ENCODE measurements around the gene AK3. TPM values are rescaled to one million over a fixed set of nuclear protein-coding genes. Genes with fewer than 3 reads are reported as not detected.
A peak's percentile ranks its signal among the peaks of the same experiment; 100 is the strongest.

The AK3 gene
- total RNA-seq, 1 experiment from 2014 or later, result 41.5 TPM

DNA sequence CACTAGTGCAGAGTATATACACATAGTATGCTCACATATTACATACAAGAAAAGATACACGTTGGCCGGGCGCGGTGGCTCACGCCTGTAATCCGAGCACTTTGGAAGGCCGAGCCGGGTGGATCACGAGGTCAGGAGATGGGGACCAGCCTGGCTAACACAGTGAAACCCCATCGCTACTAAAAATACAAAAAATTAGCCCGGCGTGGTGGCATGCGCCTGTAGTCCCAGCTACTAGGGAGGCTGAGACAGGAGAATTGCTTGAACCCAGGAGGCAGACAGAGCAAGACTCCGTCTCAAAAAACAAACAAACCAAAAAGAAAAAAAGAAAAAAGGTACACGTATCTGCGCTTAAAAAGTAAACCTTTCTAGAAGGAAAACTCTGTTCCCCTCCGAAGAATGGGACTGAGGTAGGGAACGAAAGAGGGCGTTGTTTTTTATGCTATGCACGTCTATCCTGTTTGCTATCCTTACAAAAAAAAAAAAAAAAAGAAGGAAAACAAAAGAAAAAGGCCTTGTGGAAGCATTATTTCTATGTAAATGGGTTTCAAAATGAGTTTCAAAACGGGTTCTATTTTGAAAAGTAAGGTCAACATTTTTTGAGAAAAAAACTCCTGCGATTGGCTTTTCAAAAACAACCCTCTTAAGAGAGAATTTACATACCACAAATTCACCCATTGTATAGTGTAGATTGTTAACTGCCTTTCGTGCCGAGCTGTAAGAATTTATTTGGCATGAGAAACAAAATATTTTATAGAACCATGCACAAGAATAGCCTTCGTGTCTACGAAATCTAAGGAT lies 1.2 kb downstream of the AK3 start:
- H3K9ac ChIP-seq (ENCODE audit: extremely low read depth, insufficient read length, low read length), result peak overlapping the region; percentile 67
- H3K79me2 ChIP-seq (ENCODE audit: insufficient read depth, low read length), result no peaks in the 10 kb centered on the region; the same call in 1 of the 2 replicates
- no CpG with 5 or more reads among the region's 26 CpGs for whole genome bisulfite sequencing (ENCODE audit: extremely low coverage, insufficient read length, low lambda C conversion rate)
- Mint-ChIP-seq H3K27ac (peak overlapping the region in 2 of 3 experiments; percentile 56 to 69; a peak in 3 of 7 replicates), H3K4me1 (peaks cover 32 to 36% of the 10 kb centered on the region in 2 experiments), H3K36me3 (ENCODE audit: insufficient read depth in 1 of 3, low read depth in 3 of 3) (peaks cover 0 to 2% (median under 1%) of the 10 kb centered on the region in 3 experiments; a peak in 5 of 7 replicates), H3K9me3 (no peaks in the 10 kb centered on the region), H3K27me3 (ENCODE audit: low read depth) (no peaks in the 10 kb centered on the region), H3K4me3 (peak overlapping the region; percentile 82 to 87)
- H2AFZ ChIP-seq (ENCODE audit: low read length), result no peak overlapping the region
- TF ChIP-seq, protein P1, sequence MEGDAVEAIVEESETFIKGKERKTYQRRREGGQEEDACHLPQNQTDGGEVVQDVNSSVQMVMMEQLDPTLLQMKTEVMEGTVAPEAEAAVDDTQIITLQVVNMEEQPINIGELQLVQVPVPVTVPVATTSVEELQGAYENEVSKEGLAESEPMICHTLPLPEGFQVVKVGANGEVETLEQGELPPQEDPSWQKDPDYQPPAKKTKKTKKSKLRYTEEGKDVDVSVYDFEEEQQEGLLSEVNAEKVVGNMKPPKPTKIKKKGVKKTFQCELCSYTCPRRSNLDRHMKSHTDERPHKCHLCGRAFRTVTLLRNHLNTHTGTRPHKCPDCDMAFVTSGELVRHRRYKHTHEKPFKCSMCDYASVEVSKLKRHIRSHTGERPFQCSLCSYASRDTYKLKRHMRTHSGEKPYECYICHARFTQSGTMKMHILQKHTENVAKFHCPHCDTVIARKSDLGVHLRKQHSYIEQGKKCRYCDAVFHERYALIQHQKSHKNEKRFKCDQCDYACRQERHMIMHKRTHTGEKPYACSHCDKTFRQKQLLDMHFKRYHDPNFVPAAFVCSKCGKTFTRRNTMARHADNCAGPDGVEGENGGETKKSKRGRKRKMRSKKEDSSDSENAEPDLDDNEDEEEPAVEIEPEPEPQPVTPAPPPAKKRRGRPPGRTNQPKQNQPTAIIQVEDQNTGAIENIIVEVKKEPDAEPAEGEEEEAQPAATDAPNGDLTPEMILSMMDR (conservative IDR thresholded peaks at IDR 0.05), result no peak
- H3K23ac ChIP-seq (ENCODE audit: insufficient read length, low read depth, low read length), result no peak overlapping the region
- H3K14ac ChIP-seq (ENCODE audit: insufficient read depth, low read length), result no peak overlapping the region
- H2BK15ac ChIP-seq (ENCODE audit: low read depth, low read length), result no peak overlapping the region
- H3K23me2 ChIP-seq (ENCODE audit: insufficient read length, low read depth, low read length, poor library complexity, severe bottlenecking), result peaks cover 11% of the 10 kb centered on the region
- no peak overlapping the region for H3T11ph ChIP-seq (ENCODE audit: low read length)
- H4K20me1 ChIP-seq (ENCODE audit: control insufficient read depth, insufficient read depth, insufficient read length), result no peaks in the 10 kb centered on the region
- no peaks in the 10 kb centered on the region for H3K9me3 ChIP-seq (ENCODE audit: control insufficient read depth, low read depth, low read length)
- no peak overlapping the region for H3K4ac ChIP-seq (ENCODE audit: low read depth, low read length)
- H4K8ac ChIP-seq (replicated peaks; ENCODE audit: insufficient read length, low read depth, low read length), result no peak overlapping the region
- H2BK5ac ChIP-seq (ENCODE audit: insufficient read length, low read length), result no peak overlapping the region
- H3K27ac ChIP-seq (ENCODE audit: insufficient read length, low read depth, low read length), result no peak overlapping the region
- H3K79me1 ChIP-seq (ENCODE audit: insufficient read depth, low read depth, low read length, poor library complexity, severe bottlenecking), result peaks cover 3% of the 10 kb centered on the region
- H3K4me1 ChIP-seq (ENCODE audit: insufficient read depth, low read length), result peaks cover 10% of the 10 kb centered on the region; the same call in 1 of the 2 replicates
- H3K4me2 ChIP-seq (ENCODE audit: insufficient read depth, insufficient read length, low read length), result peak overlapping the region; percentile 82
- no peak overlapping the region for H2AK5ac ChIP-seq (ENCODE audit: insufficient read length, low read length)
- H2BK20ac ChIP-seq (ENCODE audit: low read depth, low read length, poor library complexity, severe bottlenecking), result no peak overlapping the region
- H3K18ac ChIP-seq (ENCODE audit: insufficient read length, low read depth, low read length), result no peak overlapping the region
- H2BK120ac ChIP-seq (ENCODE audit: low read depth, low read length, poor library complexity, severe bottlenecking), result no peak overlapping the region
- H2BK12ac ChIP-seq (ENCODE audit: insufficient read length, low read depth, low read length), result no peak overlapping the region
- DNase-seq, result no peak
- H3K56ac ChIP-seq (ENCODE audit: insufficient read length, low read depth, low read length), result no peak overlapping the region
- no peak overlapping the region for H4K91ac ChIP-seq (ENCODE audit: insufficient read length, low read depth, low read length)
- H4K5ac ChIP-seq (ENCODE audit: insufficient read length, low read depth, low read length), result no peak overlapping the region
- H3K27me3 ChIP-seq (ENCODE audit: insufficient read depth, low read length), result no peaks in the 10 kb centered on the region
